Measurements from ENCODE around the gene C6orf89.

C6orf89 gene

GRCh38 chr6:36852481-36853147 lies 33.1 kb upstream of the C6orf89 start:
- TF ChIP-seq, protein P1, sequence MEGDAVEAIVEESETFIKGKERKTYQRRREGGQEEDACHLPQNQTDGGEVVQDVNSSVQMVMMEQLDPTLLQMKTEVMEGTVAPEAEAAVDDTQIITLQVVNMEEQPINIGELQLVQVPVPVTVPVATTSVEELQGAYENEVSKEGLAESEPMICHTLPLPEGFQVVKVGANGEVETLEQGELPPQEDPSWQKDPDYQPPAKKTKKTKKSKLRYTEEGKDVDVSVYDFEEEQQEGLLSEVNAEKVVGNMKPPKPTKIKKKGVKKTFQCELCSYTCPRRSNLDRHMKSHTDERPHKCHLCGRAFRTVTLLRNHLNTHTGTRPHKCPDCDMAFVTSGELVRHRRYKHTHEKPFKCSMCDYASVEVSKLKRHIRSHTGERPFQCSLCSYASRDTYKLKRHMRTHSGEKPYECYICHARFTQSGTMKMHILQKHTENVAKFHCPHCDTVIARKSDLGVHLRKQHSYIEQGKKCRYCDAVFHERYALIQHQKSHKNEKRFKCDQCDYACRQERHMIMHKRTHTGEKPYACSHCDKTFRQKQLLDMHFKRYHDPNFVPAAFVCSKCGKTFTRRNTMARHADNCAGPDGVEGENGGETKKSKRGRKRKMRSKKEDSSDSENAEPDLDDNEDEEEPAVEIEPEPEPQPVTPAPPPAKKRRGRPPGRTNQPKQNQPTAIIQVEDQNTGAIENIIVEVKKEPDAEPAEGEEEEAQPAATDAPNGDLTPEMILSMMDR (IDR thresholded peaks at IDR 0.05; ENCODE audit: control insufficient read depth, insufficient read depth, low read depth, low read length, missing control alignments): peak; percentile 23
- no peak overlapping the region for H3K4me3 ChIP-seq (ENCODE audit: control insufficient read depth, low read depth, low read length)
- peak; percentile 32 for DNase-seq (ENCODE audit: low read depth)

GRCh38 chr6:36853325-36853724 lies 32.4 kb upstream of the C6orf89 start:
- no peak overlapping the region for H3K4me3 ChIP-seq (ENCODE audit: control insufficient read depth, low read depth, low read length)
- TF ChIP-seq, protein P1 (IDR thresholded peaks at IDR 0.05; ENCODE audit: control insufficient read depth, insufficient read depth, low read depth, low read length, missing control alignments): no peak
- peak; percentile 80 for DNase-seq (ENCODE audit: low read depth)

DNA sequence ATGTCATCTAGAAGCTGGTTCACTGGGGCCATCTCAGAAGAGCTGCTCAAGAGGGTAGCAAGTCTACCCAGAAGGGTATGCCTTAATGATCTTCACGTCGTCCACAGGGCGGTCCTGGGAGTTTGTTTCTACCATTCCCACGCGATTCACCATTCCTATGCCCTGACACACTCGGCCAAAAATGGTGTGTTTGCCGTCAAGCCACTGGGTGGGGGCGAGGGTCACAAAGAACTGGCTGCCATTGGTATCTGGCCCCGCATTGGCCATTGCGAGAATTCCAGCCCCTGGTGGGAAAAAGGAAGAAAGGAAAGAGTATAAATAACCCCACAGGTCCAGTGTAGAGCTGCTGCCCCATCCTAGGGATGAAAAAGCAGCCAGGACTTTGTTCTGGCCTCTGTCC lies 30.0 kb upstream of the C6orf89 start:
- TF ChIP-seq, protein P1 (IDR thresholded peaks at IDR 0.05; ENCODE audit: control insufficient read depth, insufficient read depth, low read depth, low read length, missing control alignments): no peak

DNA sequence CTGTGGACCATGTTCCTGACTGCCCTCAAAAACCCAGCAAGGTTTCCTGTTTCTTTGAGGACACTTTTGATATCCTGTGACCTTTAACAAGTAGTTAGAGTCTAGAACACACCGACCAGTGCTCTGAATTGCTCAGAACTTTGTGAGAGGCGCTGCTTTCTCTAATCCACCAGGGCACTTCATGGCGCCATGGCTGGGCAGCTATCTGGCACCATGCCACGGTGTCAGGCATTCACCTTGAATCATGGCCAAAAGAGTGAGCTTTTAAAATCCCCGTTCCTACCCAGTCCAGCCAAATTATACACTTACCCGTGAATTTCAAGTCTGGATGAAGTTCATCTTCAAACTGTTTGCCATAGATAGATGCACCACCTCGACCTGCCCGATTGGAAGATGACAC lies 29.5 kb upstream of the C6orf89 start:
- no peak for DNase-seq (ENCODE audit: low read depth)
- TF ChIP-seq, protein P1 (IDR thresholded peaks at IDR 0.05; ENCODE audit: control insufficient read depth, insufficient read depth, low read depth, low read length, missing control alignments): no peak
- no peak overlapping the region for H3K4me3 ChIP-seq (ENCODE audit: control insufficient read depth, low read depth, low read length)

More for the DNA sequence above, 30.0 kb upstream of the C6orf89 start:
- DNase-seq (ENCODE audit: low read depth): no peak
- no peak overlapping the region for H3K4me3 ChIP-seq (ENCODE audit: control insufficient read depth, low read depth, low read length)

- TF ChIP-seq, protein P1 (IDR thresholded peaks at IDR 0.05; ENCODE audit: control insufficient read depth, insufficient read depth, low read depth, low read length, missing control alignments): no peak
- H3K4me3 ChIP-seq (ENCODE audit: control insufficient read depth, low read depth, low read length): no peak overlapping the region
- no peak for DNase-seq (ENCODE audit: low read depth)
These were observed 28.4 kb upstream of the C6orf89 start for GRCh38 chr6:36857325-36857724.

DNA sequence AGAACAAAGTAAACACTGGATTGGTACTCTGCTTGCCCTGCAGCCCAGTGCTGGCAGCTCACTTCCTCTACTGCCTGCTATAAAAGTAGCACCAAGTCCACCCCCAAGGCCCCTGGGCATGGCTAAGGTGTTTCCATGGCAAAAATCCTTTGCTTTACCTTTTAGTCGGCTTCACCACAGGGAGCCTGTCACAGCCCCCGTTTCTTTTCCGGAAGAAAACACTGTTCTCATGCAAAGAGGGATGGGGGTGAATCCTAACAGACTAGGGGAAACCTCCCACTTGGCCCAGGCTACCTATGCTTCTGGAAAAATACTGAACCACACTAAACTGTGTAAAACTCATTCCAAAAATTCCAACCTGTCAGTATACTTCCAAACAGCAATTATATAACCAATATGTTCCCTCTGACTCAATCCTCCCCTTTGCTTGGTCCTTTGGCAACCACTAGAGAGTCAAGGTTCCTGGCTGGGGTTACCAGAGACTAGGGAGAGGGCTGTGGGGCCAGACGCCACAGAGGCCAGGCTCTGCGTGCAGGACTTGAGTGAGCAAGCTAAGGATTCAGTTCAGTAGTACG lies 27.3 kb upstream of the C6orf89 start:
- TF ChIP-seq, protein P1 (IDR thresholded peaks at IDR 0.05; ENCODE audit: control insufficient read depth, insufficient read depth, low read depth, low read length, missing control alignments): no peak
- DNase-seq (ENCODE audit: low read depth): peak; percentile 28
- H3K4me3 ChIP-seq (ENCODE audit: control insufficient read depth, low read depth, low read length): no peak overlapping the region

All from AG09309 (cell line).